ENCODE results near the gene IL1R2.

The IL1R2 gene

DNA sequence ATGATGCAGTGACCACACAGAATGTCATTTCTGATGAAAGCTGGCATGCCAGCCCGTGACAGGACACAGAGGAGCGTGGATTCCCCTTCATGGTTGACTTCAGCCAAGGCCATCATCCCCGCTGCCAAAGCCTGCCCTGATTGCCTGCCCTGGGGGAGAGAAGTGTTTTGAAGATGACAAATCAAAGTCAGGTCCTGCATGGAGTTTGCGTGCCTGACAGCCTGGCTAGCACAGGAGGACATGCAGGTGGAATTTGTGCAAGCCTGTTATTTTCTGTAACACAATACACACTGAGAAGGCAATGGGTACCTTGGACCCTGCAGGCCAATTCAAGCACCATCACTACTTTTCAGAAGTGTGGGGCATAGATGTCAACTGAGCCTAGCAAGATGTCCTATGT, 5.4 kb upstream of the IL1R2 start:
- H3K4me1 ChIP-seq = peaks cover 42% of the 10 kb centered on the region
- H3K36me3 ChIP-seq (ENCODE audit: control insufficient read depth, insufficient read depth, low read length) = no peaks in the 10 kb centered on the region
- TF ChIP-seq, protein P1, sequence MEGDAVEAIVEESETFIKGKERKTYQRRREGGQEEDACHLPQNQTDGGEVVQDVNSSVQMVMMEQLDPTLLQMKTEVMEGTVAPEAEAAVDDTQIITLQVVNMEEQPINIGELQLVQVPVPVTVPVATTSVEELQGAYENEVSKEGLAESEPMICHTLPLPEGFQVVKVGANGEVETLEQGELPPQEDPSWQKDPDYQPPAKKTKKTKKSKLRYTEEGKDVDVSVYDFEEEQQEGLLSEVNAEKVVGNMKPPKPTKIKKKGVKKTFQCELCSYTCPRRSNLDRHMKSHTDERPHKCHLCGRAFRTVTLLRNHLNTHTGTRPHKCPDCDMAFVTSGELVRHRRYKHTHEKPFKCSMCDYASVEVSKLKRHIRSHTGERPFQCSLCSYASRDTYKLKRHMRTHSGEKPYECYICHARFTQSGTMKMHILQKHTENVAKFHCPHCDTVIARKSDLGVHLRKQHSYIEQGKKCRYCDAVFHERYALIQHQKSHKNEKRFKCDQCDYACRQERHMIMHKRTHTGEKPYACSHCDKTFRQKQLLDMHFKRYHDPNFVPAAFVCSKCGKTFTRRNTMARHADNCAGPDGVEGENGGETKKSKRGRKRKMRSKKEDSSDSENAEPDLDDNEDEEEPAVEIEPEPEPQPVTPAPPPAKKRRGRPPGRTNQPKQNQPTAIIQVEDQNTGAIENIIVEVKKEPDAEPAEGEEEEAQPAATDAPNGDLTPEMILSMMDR (IDR thresholded peaks at IDR 0.05) = no peak
- no peaks in the 10 kb centered on the region for H3K9me3 ChIP-seq (ENCODE audit: control insufficient read depth, low read length)
- H3K4me2 ChIP-seq (ENCODE audit: low read length) = no peak overlapping the region
- no peak overlapping the region for H3K9ac ChIP-seq
- H2AFZ ChIP-seq = peak overlapping the region; percentile 56
- H3K27me3 ChIP-seq (ENCODE audit: control insufficient read depth, insufficient read depth, low read length) = no peaks in the 10 kb centered on the region
- no peaks in the 10 kb centered on the region for H3K79me2 ChIP-seq
- peak overlapping the region; percentile 64 for H3K27ac ChIP-seq
- no peak overlapping the region for H3K4me3 ChIP-seq (ENCODE audit: low read depth, low read length)

DNA sequence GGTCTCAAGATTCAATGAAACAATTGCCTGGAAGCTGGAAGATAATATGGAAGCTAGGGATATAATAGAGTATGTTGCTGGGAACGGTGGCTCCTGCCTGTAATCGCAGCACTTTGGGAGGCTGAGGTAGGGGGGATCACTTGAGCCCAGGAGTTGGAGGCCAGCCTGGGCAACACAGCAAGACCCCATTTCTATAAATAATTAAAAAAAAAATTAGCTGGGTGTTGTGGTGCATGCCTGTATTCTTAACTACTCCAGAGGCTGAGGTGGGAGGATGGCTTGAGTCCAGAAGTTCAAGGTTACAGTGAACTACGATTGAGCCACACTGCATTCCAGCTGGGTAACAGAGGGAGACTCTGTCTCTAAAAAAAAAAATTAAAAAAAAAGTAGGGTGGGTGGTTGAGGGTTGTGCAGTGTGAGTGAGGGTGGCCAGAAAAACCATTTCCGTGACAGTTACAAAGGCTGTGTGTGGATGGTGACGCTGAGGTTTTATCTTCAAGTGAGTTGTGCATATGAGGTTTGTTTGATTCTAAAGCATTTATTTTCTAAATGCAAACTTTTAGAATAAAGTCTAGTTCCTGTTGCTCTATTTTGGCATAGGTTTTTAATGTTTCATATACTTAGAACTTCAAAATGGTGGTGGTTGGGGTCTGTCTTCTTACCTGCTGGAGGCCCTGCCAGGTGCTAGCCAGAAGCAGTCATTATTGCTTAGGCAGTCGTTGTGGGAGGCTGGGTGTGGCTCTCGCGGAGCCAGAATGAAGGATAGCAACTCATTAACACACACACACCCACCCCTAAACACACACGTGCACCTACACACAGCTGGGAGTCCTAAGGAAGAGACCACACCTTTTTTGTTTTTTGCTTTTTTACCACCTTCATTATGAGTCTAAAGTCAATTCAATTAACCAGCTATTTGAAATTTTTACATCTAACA, 4.7 kb upstream of the IL1R2 start:
- H3K27ac ChIP-seq = peak overlapping the region; percentile 64

DNA sequence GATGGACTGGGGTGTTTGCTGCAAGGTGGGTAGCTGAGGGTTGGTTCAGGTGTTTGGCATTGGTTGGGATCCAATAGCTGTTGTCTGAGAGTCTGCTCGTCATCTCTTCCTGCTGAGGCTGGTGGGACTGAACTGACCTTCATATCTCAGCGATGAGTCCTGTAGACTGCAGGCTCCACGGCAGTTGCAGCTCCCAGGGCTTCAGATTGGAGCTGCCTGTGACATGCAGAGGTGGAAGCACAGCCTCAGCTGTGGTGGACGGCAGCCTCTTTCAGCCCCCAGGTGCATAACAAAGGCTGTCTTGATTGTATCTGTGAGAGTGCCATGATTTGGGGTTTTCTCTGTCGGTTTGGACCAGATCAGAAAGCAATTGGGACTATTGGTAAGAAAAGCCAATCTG, 3.9 kb upstream of the IL1R2 start:
- no peaks in the 10 kb centered on the region for H3K79me2 ChIP-seq
- no peak overlapping the region for H3K27ac ChIP-seq
- H3K9me3 ChIP-seq (ENCODE audit: control insufficient read depth, low read length) = no peaks in the 10 kb centered on the region
- no peaks in the 10 kb centered on the region for H3K36me3 ChIP-seq (ENCODE audit: control insufficient read depth, insufficient read depth, low read length)
- H3K4me2 ChIP-seq (ENCODE audit: low read length) = no peak overlapping the region
- H3K4me1 ChIP-seq = peaks cover 42% of the 10 kb centered on the region
- H3K4me3 ChIP-seq (ENCODE audit: low read depth, low read length) = no peak overlapping the region
- TF ChIP-seq, protein P1 (IDR thresholded peaks at IDR 0.05) = no peak
- no peak overlapping the region for H3K9ac ChIP-seq
- peak overlapping the region; percentile 13 for H2AFZ ChIP-seq
- H3K27me3 ChIP-seq (ENCODE audit: control insufficient read depth, insufficient read depth, low read length) = no peaks in the 10 kb centered on the region

More for the DNA sequence above, 4.7 kb upstream of the IL1R2 start:
- Histone ChIP-seq H3K79me2 (no peaks in the 10 kb centered on the region), H3K4me3 (ENCODE audit: low read depth, low read length) (no peak overlapping the region), H3K27me3 (ENCODE audit: control insufficient read depth, insufficient read depth, low read length) (no peaks in the 10 kb centered on the region), H3K4me1 (peaks cover 42% of the 10 kb centered on the region), H3K9ac (no peak overlapping the region), H3K4me2 (ENCODE audit: low read length) (no peak overlapping the region), H3K36me3 (ENCODE audit: control insufficient read depth, insufficient read depth, low read length) (no peaks in the 10 kb centered on the region), H3K9me3 (ENCODE audit: control insufficient read depth, low read length) (no peaks in the 10 kb centered on the region), H2AFZ (peak overlapping the region; percentile 13)
- TF ChIP-seq, protein P1 (IDR thresholded peaks at IDR 0.05) = no peak

DNA sequence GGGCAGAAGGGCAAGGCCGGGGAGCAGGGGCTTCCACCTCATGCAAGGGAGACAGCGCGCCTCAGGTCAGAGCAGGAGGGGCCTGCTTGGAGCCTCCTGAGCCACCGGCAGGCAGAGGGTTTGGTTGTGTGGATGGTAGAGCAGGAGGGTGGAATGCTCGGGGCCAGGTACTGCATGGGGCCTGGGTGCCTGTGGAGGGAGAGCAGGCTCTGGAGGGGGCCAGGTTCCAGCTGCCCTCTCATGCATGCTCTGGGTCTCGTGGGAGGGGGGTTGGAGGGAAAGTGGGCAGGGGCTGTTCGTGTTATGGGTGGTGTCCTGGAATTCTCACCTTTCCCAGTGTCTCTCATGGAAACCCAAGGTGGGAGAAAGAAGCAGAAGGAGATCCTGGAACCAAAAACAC, 3.2 kb upstream of the IL1R2 start:
- H3K27ac ChIP-seq = no peak overlapping the region

More for the DNA sequence above, 3.2 kb upstream of the IL1R2 start:
- no peaks in the 10 kb centered on the region for H3K9me3 ChIP-seq (ENCODE audit: control insufficient read depth, low read length)
- H3K4me3 ChIP-seq (ENCODE audit: low read depth, low read length) = no peak overlapping the region
- no peak overlapping the region for H3K4me2 ChIP-seq (ENCODE audit: low read length)
- no peak overlapping the region for H3K9ac ChIP-seq
- H3K4me1 ChIP-seq = peaks cover 36% of the 10 kb centered on the region
- no peaks in the 10 kb centered on the region for H3K36me3 ChIP-seq (ENCODE audit: control insufficient read depth, insufficient read depth, low read length)
- no peak overlapping the region for H2AFZ ChIP-seq
- no peaks in the 10 kb centered on the region for H3K27me3 ChIP-seq (ENCODE audit: control insufficient read depth, insufficient read depth, low read length)
- TF ChIP-seq, protein P1 (IDR thresholded peaks at IDR 0.05) = no peak
- no peaks in the 10 kb centered on the region for H3K79me2 ChIP-seq

Measured in parathyroid adenoma (tissue), 2 donors.